ENCODE measurements around the gene AHNAK.

DNA sequence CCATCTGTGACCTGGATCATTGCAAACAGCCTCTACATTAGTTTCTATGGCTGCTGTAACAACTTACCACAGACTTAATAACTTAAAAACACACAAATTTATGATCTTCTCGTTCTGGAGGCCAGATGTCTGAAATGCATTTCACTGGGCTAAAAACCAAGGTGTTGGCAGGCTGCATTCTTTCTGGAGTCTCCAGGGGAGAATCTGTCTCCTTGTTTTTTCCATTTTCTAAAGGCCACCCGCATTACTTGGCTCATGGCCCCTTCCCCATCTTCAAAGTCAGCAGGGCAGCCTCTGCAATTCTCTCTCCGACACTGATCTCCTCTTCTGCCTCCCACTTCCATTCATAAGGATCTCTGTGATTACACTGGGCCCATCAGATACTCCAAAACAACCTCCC lies 116.2 kb downstream of the AHNAK start:
- TF ChIP-seq ARNTL (CRISPR knock-in tag; IDR thresholded peaks at IDR 0.05; ENCODE audit: borderline replicate concordance, low read depth) = no peak
- TF ChIP-seq TCF4 (CRISPR knock-in tag; IDR thresholded peaks at IDR 0.05; ENCODE audit: borderline replicate concordance) = no peak
- TF ChIP-seq, protein P1, sequence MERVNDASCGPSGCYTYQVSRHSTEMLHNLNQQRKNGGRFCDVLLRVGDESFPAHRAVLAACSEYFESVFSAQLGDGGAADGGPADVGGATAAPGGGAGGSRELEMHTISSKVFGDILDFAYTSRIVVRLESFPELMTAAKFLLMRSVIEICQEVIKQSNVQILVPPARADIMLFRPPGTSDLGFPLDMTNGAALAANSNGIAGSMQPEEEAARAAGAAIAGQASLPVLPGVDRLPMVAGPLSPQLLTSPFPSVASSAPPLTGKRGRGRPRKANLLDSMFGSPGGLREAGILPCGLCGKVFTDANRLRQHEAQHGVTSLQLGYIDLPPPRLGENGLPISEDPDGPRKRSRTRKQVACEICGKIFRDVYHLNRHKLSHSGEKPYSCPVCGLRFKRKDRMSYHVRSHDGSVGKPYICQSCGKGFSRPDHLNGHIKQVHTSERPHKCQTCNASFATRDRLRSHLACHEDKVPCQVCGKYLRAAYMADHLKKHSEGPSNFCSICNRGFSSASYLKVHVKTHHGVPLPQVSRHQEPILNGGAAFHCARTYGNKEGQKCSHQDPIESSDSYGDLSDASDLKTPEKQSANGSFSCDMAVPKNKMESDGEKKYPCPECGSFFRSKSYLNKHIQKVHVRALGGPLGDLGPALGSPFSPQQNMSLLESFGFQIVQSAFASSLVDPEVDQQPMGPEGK (CRISPR knock-in tag; IDR thresholded peaks at IDR 0.05; ENCODE audit: borderline replicate concordance) = no peak
- TF ChIP-seq ZFP3 (CRISPR knock-in tag; IDR thresholded peaks at IDR 0.05) = no peak
- no peak for TF ChIP-seq ZNF8 (CRISPR knock-in tag; IDR thresholded peaks at IDR 0.05)
- TF ChIP-seq ISL1 (CRISPR knock-in tag; IDR thresholded peaks at IDR 0.05) = no peak
- TF ChIP-seq PPARA (CRISPR knock-in tag; IDR thresholded peaks at IDR 0.05; ENCODE audit: borderline replicate concordance) = no peak
- TF ChIP-seq, protein P2, sequence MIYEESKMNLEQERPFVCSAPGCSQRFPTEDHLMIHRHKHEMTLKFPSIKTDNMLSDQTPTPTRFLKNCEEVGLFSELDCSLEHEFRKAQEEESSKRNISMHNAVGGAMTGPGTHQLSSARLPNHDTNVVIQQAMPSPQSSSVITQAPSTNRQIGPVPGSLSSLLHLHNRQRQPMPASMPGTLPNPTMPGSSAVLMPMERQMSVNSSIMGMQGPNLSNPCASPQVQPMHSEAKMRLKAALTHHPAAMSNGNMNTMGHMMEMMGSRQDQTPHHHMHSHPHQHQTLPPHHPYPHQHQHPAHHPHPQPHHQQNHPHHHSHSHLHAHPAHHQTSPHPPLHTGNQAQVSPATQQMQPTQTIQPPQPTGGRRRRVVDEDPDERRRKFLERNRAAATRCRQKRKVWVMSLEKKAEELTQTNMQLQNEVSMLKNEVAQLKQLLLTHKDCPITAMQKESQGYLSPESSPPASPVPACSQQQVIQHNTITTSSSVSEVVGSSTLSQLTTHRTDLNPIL (CRISPR knock-in tag; IDR thresholded peaks at IDR 0.05; ENCODE audit: low read depth) = no peak
- TF ChIP-seq RARB (CRISPR knock-in tag; IDR thresholded peaks at IDR 0.05) = no peak
- TF ChIP-seq CSDC2 (CRISPR knock-in tag; IDR thresholded peaks at IDR 0.05) = no peak
- TF ChIP-seq TOX (CRISPR knock-in tag; IDR thresholded peaks at IDR 0.05; ENCODE audit: borderline replicate concordance) = no peak
- TF ChIP-seq ZNF70 (CRISPR knock-in tag; IDR thresholded peaks at IDR 0.05) = no peak
- no peak for TF ChIP-seq GLIS3 (CRISPR knock-in tag; IDR thresholded peaks at IDR 0.05)
- TF ChIP-seq, protein P3, sequence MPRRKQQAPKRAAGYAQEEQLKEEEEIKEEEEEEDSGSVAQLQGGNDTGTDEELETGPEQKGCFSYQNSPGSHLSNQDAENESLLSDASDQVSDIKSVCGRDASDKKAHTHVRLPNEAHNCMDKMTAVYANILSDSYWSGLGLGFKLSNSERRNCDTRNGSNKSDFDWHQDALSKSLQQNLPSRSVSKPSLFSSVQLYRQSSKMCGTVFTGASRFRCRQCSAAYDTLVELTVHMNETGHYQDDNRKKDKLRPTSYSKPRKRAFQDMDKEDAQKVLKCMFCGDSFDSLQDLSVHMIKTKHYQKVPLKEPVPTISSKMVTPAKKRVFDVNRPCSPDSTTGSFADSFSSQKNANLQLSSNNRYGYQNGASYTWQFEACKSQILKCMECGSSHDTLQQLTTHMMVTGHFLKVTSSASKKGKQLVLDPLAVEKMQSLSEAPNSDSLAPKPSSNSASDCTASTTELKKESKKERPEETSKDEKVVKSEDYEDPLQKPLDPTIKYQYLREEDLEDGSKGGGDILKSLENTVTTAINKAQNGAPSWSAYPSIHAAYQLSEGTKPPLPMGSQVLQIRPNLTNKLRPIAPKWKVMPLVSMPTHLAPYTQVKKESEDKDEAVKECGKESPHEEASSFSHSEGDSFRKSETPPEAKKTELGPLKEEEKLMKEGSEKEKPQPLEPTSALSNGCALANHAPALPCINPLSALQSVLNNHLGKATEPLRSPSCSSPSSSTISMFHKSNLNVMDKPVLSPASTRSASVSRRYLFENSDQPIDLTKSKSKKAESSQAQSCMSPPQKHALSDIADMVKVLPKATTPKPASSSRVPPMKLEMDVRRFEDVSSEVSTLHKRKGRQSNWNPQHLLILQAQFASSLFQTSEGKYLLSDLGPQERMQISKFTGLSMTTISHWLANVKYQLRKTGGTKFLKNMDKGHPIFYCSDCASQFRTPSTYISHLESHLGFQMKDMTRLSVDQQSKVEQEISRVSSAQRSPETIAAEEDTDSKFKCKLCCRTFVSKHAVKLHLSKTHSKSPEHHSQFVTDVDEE (CRISPR knock-in tag; IDR thresholded peaks at IDR 0.05) = no peak

All from SK-N-SH treated with all-trans-retinoic acid at 6 μM for 48 hours (cell line).